ENCODE results near the gene SNX10.
A peak's percentile ranks its signal among the peaks of the same experiment; 100 is the strongest.

The SNX10 gene

GRCh38 chr7:26406433-26406832 lies 114.8 kb downstream of the SNX10 start:
- H3K27ac ChIP-seq (ENCODE audit: low read depth, low read length): no peak overlapping the region
- peaks cover 1% of the 10 kb centered on the region for H3K79me1 ChIP-seq (ENCODE audit: low read length)
- no peak overlapping the region for H3K4ac ChIP-seq (ENCODE audit: low read depth, low read length)
- H3K14ac ChIP-seq (ENCODE audit: low read length): no peak overlapping the region
- no peak overlapping the region for H2BK12ac ChIP-seq (ENCODE audit: low read length)
- no peak overlapping the region for H4K12ac ChIP-seq (ENCODE audit: low read depth, low read length)
- no peak overlapping the region for H3K18ac ChIP-seq (ENCODE audit: low read length)
- H3K9me3 ChIP-seq (ENCODE audit: insufficient read depth, low read depth, low read length): no peaks in the 10 kb centered on the region
- H3K9ac ChIP-seq (ENCODE audit: low read length): no peak overlapping the region
- no peak overlapping the region for H2AFZ ChIP-seq (ENCODE audit: insufficient read depth, low read length, poor library complexity)
- no peaks in the 10 kb centered on the region for H3K27me3 ChIP-seq (ENCODE audit: insufficient read depth, low read length)
- no peak overlapping the region for H2BK5ac ChIP-seq (ENCODE audit: low read depth, low read length, poor library complexity)
- H3K23ac ChIP-seq (ENCODE audit: low read length): no peak overlapping the region
- H3K4me3 ChIP-seq (ENCODE audit: low read depth, low read length): no peak overlapping the region
- no peaks in the 10 kb centered on the region for H3K36me3 ChIP-seq (ENCODE audit: control insufficient read depth in 1 of 2, insufficient read depth in 2 of 2, low read length in 2 of 2)
- no peaks in the 10 kb centered on the region for H3K79me2 ChIP-seq (ENCODE audit: control insufficient read depth, insufficient read depth, low read length, poor library complexity)
- H3K4me1 ChIP-seq (ENCODE audit: control insufficient read depth in 1 of 2, insufficient read depth in 2 of 2, low read length in 2 of 2): no peaks in the 10 kb centered on the region
- no peak overlapping the region for H3K4me2 ChIP-seq (ENCODE audit: low read length)
- H4K91ac ChIP-seq (ENCODE audit: low read depth, low read length): no peak overlapping the region
- no peak overlapping the region for H4K8ac ChIP-seq (ENCODE audit: low read depth, low read length)
- H2AK5ac ChIP-seq (ENCODE audit: low read length): no peak overlapping the region
- no CpG with 5 or more reads among the region's 2 CpGs for WGBS (ENCODE audit: extremely low coverage, insufficient coverage, insufficient read length)
- H2BK120ac ChIP-seq (ENCODE audit: insufficient read depth, low read length, poor library complexity): no peak overlapping the region
- peak in 1 of 2 donors; percentile 26 for DNase-seq

- Histone ChIP-seq H3K23ac (ENCODE audit: low read length) (no peak overlapping the region), H3K27me3 (ENCODE audit: insufficient read depth, low read length) (no peaks in the 10 kb centered on the region), H3K36me3 (ENCODE audit: control insufficient read depth in 1 of 2, insufficient read depth in 2 of 2, low read length in 2 of 2) (no peaks in the 10 kb centered on the region), H4K8ac (ENCODE audit: low read depth, low read length) (no peak overlapping the region), H2BK120ac (ENCODE audit: insufficient read depth, low read length, poor library complexity) (no peak overlapping the region), H3K79me1 (ENCODE audit: low read length) (no peaks in the 10 kb centered on the region), H3K9me3 (ENCODE audit: insufficient read depth, low read depth, low read length) (no peaks in the 10 kb centered on the region), H3K18ac (ENCODE audit: low read length) (no peak overlapping the region), H4K91ac (ENCODE audit: low read depth, low read length) (no peak overlapping the region), H3K79me2 (ENCODE audit: control insufficient read depth, insufficient read depth, low read length, poor library complexity) (no peaks in the 10 kb centered on the region), H3K27ac (ENCODE audit: low read depth, low read length) (no peak overlapping the region), H3K9ac (ENCODE audit: low read length) (no peak overlapping the region), H4K12ac (ENCODE audit: low read depth, low read length) (no peak overlapping the region), H3K4me2 (ENCODE audit: low read length) (no peak overlapping the region), H2AK5ac (ENCODE audit: low read length) (no peak overlapping the region), H2BK12ac (ENCODE audit: low read length) (no peak overlapping the region), H3K14ac (ENCODE audit: low read length) (no peak overlapping the region), H2AFZ (ENCODE audit: insufficient read depth, low read length, poor library complexity) (no peak overlapping the region), H2BK5ac (ENCODE audit: low read depth, low read length, poor library complexity) (no peak overlapping the region), H3K4me3 (ENCODE audit: low read depth, low read length) (no peak overlapping the region), H3K4ac (ENCODE audit: low read depth, low read length) (no peak overlapping the region), H3K4me1 (ENCODE audit: control insufficient read depth in 1 of 2, insufficient read depth in 2 of 2, low read length in 2 of 2) (no peaks in the 10 kb centered on the region)
- no peak for DNase-seq
- WGBS (ENCODE audit: extremely low coverage, insufficient coverage, insufficient read length): no CpG with 5 or more reads among the region's 5 CpGs
Observed at GRCh38 chr7:26409661-26410547, 118.2 kb downstream of the SNX10 start.

- Histone ChIP-seq H3K27ac (ENCODE audit: low read depth, low read length) (no peak overlapping the region), H4K12ac (ENCODE audit: low read depth, low read length) (no peak overlapping the region), H2BK120ac (ENCODE audit: insufficient read depth, low read length, poor library complexity) (no peak overlapping the region), H4K91ac (ENCODE audit: low read depth, low read length) (no peak overlapping the region), H3K23ac (ENCODE audit: low read length) (no peak overlapping the region), H3K4ac (ENCODE audit: low read depth, low read length) (no peak overlapping the region), H3K36me3 (ENCODE audit: control insufficient read depth in 1 of 2, insufficient read depth in 2 of 2, low read length in 2 of 2) (no peaks in the 10 kb centered on the region), H3K4me2 (ENCODE audit: low read length) (no peak overlapping the region), H4K8ac (ENCODE audit: low read depth, low read length) (no peak overlapping the region), H2BK12ac (ENCODE audit: low read length) (no peak overlapping the region), H2AK5ac (ENCODE audit: low read length) (no peak overlapping the region), H3K4me3 (ENCODE audit: low read depth, low read length) (no peak overlapping the region), H3K4me1 (ENCODE audit: control insufficient read depth in 1 of 2, insufficient read depth in 2 of 2, low read length in 2 of 2) (peaks cover 0 to 1% of the 10 kb centered on the region in 2 experiments), H3K9ac (ENCODE audit: low read length) (no peak overlapping the region), H3K14ac (ENCODE audit: low read length) (no peak overlapping the region), H2AFZ (ENCODE audit: insufficient read depth, low read length, poor library complexity) (no peak overlapping the region), H3K9me3 (ENCODE audit: insufficient read depth, low read depth, low read length) (no peaks in the 10 kb centered on the region), H3K79me1 (ENCODE audit: low read length) (no peaks in the 10 kb centered on the region), H3K18ac (ENCODE audit: low read length) (no peak overlapping the region), H3K79me2 (ENCODE audit: control insufficient read depth, insufficient read depth, low read length, poor library complexity) (no peaks in the 10 kb centered on the region), H2BK5ac (ENCODE audit: low read depth, low read length, poor library complexity) (no peak overlapping the region), H3K27me3 (ENCODE audit: insufficient read depth, low read length) (no peaks in the 10 kb centered on the region)
- no peak for DNase-seq
- WGBS (ENCODE audit: extremely low coverage, insufficient coverage, insufficient read length): no CpG with 5 or more reads among the region's 3 CpGs
Observed at GRCh38 chr7:26413007-26413691, 121.5 kb downstream of the SNX10 start.

- H2AK5ac ChIP-seq (ENCODE audit: low read length): no peak overlapping the region
- H3K23ac ChIP-seq (ENCODE audit: low read length): no peak overlapping the region
- H3K36me3 ChIP-seq (ENCODE audit: control insufficient read depth in 1 of 2, insufficient read depth in 2 of 2, low read length in 2 of 2): no peaks in the 10 kb centered on the region
- no peak overlapping the region for H3K4me3 ChIP-seq (ENCODE audit: low read depth, low read length)
- no peak overlapping the region for H3K9ac ChIP-seq (ENCODE audit: low read length)
- WGBS (ENCODE audit: extremely low coverage, insufficient coverage, insufficient read length): no CpG with 5 or more reads among the region's 1 CpG
- H4K91ac ChIP-seq (ENCODE audit: low read depth, low read length): no peak overlapping the region
- no peak overlapping the region for H2BK120ac ChIP-seq (ENCODE audit: insufficient read depth, low read length, poor library complexity)
- H3K4me2 ChIP-seq (ENCODE audit: low read length): no peak overlapping the region
- no peak overlapping the region for H3K14ac ChIP-seq (ENCODE audit: low read length)
- H3K79me1 ChIP-seq (ENCODE audit: low read length): no peaks in the 10 kb centered on the region
- no peak overlapping the region for H3K18ac ChIP-seq (ENCODE audit: low read length)
- no peak overlapping the region for H3K4ac ChIP-seq (ENCODE audit: low read depth, low read length)
- no peak overlapping the region for H2BK12ac ChIP-seq (ENCODE audit: low read length)
- no peaks in the 10 kb centered on the region for H3K27me3 ChIP-seq (ENCODE audit: insufficient read depth, low read length)
- H3K4me1 ChIP-seq (ENCODE audit: control insufficient read depth in 1 of 2, insufficient read depth in 2 of 2, low read length in 2 of 2): peaks cover 0 to 3% of the 10 kb centered on the region in 2 experiments
- H4K12ac ChIP-seq (ENCODE audit: low read depth, low read length): no peak overlapping the region
- no peaks in the 10 kb centered on the region for H3K79me2 ChIP-seq (ENCODE audit: control insufficient read depth, insufficient read depth, low read length, poor library complexity)
- no peak overlapping the region for H2BK5ac ChIP-seq (ENCODE audit: low read depth, low read length, poor library complexity)
- H2AFZ ChIP-seq (ENCODE audit: insufficient read depth, low read length, poor library complexity): no peak overlapping the region
- no peak for DNase-seq
- H3K9me3 ChIP-seq (ENCODE audit: insufficient read depth, low read depth, low read length): no peaks in the 10 kb centered on the region
- H3K27ac ChIP-seq (ENCODE audit: low read depth, low read length): no peak overlapping the region
- H4K8ac ChIP-seq (ENCODE audit: low read depth, low read length): no peak overlapping the region
Observed at GRCh38 chr7:26416004-26416403, 124.3 kb downstream of the SNX10 start.

Data from trophoblast cell (in vitro differentiated cells and primary cell).